SU-DHL-6 (cell line): ENCODE data around the gene GRIN2B.

Source experiments
- H2AFZ ChIP-seq: fragments of 200-600 bp; sonication (generic); 2 replicates; pipeline ENCODE4 v1.6.1; 2014; ENCODE audit warnings: low read depth, mild to moderate bottlenecking, moderate library complexity, mixed read lengths, antibody characterized with exemption, low read length; ENCODE audit not compliant: severe bottlenecking
- H3F3A ChIP-seq: fragments of 200-600 bp; shearing (Covaris generic); 2 replicates; pipeline ENCODE4 v1.6.0; 2016; ENCODE audit warnings: antibody characterized with exemption, mild to moderate bottlenecking; ENCODE audit not compliant: insufficient read depth
- H3K27ac ChIP-seq: fragments of 200-600 bp; sonication (generic); 2 replicates; pipeline ENCODE4 v1.5.1; 2016; ENCODE audit warnings: low read depth, mild to moderate bottlenecking, low read length, moderate library complexity, mixed read lengths
- H3K27me3 ChIP-seq: fragments of 200-600 bp; sonication (generic), shearing (Covaris generic); 2 replicates; pipeline ENCODE4 v1.6.0; 2014; ENCODE audit warnings: mild to moderate bottlenecking, low read length
- H3K36me3 ChIP-seq: fragments of 200-600 bp; sonication (generic); 2 replicates; pipeline ENCODE4 v1.6.1; 2014; ENCODE audit warnings: mild to moderate bottlenecking, low read length, mixed read lengths
- H3K4me2 ChIP-seq: fragments of 300-600, 200-600 bp; shearing (Covaris generic), sonication (generic); 2 replicates; pipeline ENCODE4 v1.6.0; 2014; ENCODE audit warnings: low read length, low read depth, mild to moderate bottlenecking; ENCODE audit not compliant: poor library complexity, severe bottlenecking
- H3K4me3 ChIP-seq: fragments of 200-600 bp; sonication (generic); 2 replicates; pipeline ENCODE4 v1.5.1; 2014; ENCODE audit warnings: antibody characterized with exemption, low read length, mild to moderate bottlenecking, mixed read lengths; ENCODE audit not compliant: insufficient read depth, poor library complexity, severe bottlenecking
- H3K79me2 ChIP-seq: fragments of 200-600 bp; sonication (generic); 2 replicates; pipeline ENCODE4 v1.6.1; 2014; ENCODE audit warnings: mild to moderate bottlenecking, low read length, moderate library complexity; ENCODE audit not compliant: insufficient read depth
- H3K9ac ChIP-seq: fragments of 200-600 bp; sonication (generic); 2 replicates; pipeline ENCODE4 v1.7.0; 2014; ENCODE audit warnings: mild to moderate bottlenecking, low read length
- H3K9me2 ChIP-seq: fragments of 200-600 bp; sonication (generic); replicated peaks from 2 replicates; pipeline ENCODE4 v1.6.1; 2014; ENCODE audit warnings: low read length; ENCODE audit not compliant: insufficient read depth
- H3K9me3 ChIP-seq: fragments of 200-600 bp; sonication (generic); 2 replicates; pipeline ENCODE4 v1.6.1; 2014; ENCODE audit warnings: low read length, mixed read lengths; ENCODE audit not compliant: insufficient read depth
- H4K20me1 ChIP-seq: fragments of 200-600 bp; sonication (generic); 2 replicates; pipeline ENCODE4 v1.6.1; 2014; ENCODE audit warnings: low read depth, mild to moderate bottlenecking, antibody characterized with exemption, low read length, moderate library complexity, mixed read lengths
- CTCF ChIP-seq: fragments of 200-600 bp; sonication (generic); IDR thresholded peaks from one replicate; pipeline ENCODE4 v1.5.1; 2017; ENCODE audit warnings: antibody characterized with exemption, mild to moderate bottlenecking, low read length, moderate library complexity; ENCODE audit not compliant: insufficient read depth, poor library complexity, severe bottlenecking
- EZH2phosphoT487 ChIP-seq: fragments of 200-600 bp; sonication (generic), shearing (Covaris generic); conservative IDR thresholded peaks from 2 replicates; pipeline ENCODE4 v1.6.1; 2018; ENCODE audit warnings: mild to moderate bottlenecking, antibody characterized with exemption, low read length, moderate library complexity, mixed read lengths

GRIN2B gene

DNA sequence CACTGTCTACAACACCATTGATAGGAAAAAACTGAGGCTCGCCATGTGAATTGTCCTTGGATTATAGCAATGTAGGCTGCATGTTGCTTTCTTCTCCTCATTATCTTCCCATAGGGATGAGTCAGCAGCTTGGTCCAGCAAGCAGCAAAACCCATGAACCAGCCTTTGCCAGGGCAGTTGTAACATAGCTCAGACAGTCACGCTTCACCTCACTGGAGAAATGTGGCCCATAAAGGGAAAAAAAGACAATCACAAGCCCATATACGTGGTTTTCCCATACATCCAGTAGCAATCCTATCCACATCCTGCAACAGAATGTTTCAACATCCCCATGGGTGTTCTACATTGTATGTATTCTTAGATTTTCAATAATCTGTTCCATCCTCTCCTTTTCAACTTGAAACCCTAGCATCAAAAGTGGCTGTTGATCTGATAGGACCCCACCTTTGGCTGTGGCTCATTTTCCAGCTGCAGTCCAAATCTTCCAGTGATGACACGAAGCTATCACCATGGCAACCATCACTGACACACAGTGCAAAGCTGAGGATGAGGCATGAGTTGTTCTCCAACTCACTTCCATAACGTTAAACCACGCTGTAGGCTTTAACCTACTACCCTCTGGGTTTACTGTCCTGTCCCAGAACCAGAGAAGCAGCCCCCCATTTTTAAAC, 34.0 kb downstream of the GRIN2B start:
- TF ChIP-seq CTCF (no peak), EZH2phosphoT487 (no peak)
- Histone ChIP-seq H2AFZ (no peak overlapping the region), H3F3A (no peaks in the 10 kb centered on the region), H3K79me2 (no peaks in the 10 kb centered on the region), H3K9ac (no peak overlapping the region), H3K9me3 (no peaks in the 10 kb centered on the region), H3K36me3 (no peaks in the 10 kb centered on the region), H3K9me2 (no peaks in the 10 kb centered on the region), H3K27me3 (no peaks in the 10 kb centered on the region), H4K20me1 (no peaks in the 10 kb centered on the region), H3K27ac (no peak overlapping the region), H3K4me3 (no peak overlapping the region), H3K4me2 (no peak overlapping the region)

GRCh38 chr12:13945641-13946040, 35.8 kb downstream of the GRIN2B start:
- H3K9me3 ChIP-seq: no peaks in the 10 kb centered on the region
- no peak for TF ChIP-seq EZH2phosphoT487
- TF ChIP-seq CTCF: no peak
- H4K20me1 ChIP-seq: no peaks in the 10 kb centered on the region
- H3K9ac ChIP-seq: no peak overlapping the region
- H3K9me2 ChIP-seq: no peaks in the 10 kb centered on the region
- no peak overlapping the region for H3K4me2 ChIP-seq
- H3K4me3 ChIP-seq: no peak overlapping the region
- H3F3A ChIP-seq: no peaks in the 10 kb centered on the region
- no peak overlapping the region for H2AFZ ChIP-seq
- no peaks in the 10 kb centered on the region for H3K27me3 ChIP-seq
- no peaks in the 10 kb centered on the region for H3K79me2 ChIP-seq
- H3K36me3 ChIP-seq: no peaks in the 10 kb centered on the region
- H3K27ac ChIP-seq: no peak overlapping the region

- TF ChIP-seq EZH2phosphoT487 (no peak), CTCF (no peak)
- Histone ChIP-seq H3K36me3 (no peaks in the 10 kb centered on the region), H3K79me2 (no peaks in the 10 kb centered on the region), H3K9ac (no peak overlapping the region), H2AFZ (no peak overlapping the region), H3K4me3 (no peak overlapping the region), H3K9me2 (no peaks in the 10 kb centered on the region), H3F3A (no peaks in the 10 kb centered on the region), H3K27ac (no peak overlapping the region), H3K9me3 (no peaks in the 10 kb centered on the region), H3K4me2 (no peak overlapping the region), H4K20me1 (no peaks in the 10 kb centered on the region), H3K27me3 (no peaks in the 10 kb centered on the region)
Measured at GRCh38 chr12:13945236-13945635, 36.2 kb downstream of the GRIN2B start.
